GM19099 (cell line): ENCODE results near the gene HPS1.
A peak's percentile ranks its signal among the peaks of the same experiment; 100 is the strongest.

ENCODE experiments used
- POLR2A ChIP-seq: IDR thresholded peaks from 3 replicates; pipeline ENCODE4 v1.6.1; 2011; ENCODE audit warnings: low read depth; ENCODE audit not compliant: insufficient read length; ENCODE audit errors: extremely low read depth

Gene HPS1

GRCh38 chr10:98446661-98447221, at the start of gene HPS1:
Gene HPS1 (minus strand): TSS chr10:98446935. CDS start chr10:98443240, 3,695 bp downstream.
- peak; percentile 93 for TF ChIP-seq POLR2A

- no peak for TF ChIP-seq POLR2A
Measured at GRCh38 chr10:98492763-98493162, 46.0 kb upstream of the HPS1 start.

GRCh38 chr10:98489561-98490481, 43.1 kb upstream of the HPS1 start:
- no peak for TF ChIP-seq POLR2A

GRCh38 chr10:98488669-98489430, 42.1 kb upstream of the HPS1 start:
- TF ChIP-seq POLR2A, result no peak

- TF ChIP-seq POLR2A, result no peak
Measured at GRCh38 chr10:98487649-98488048, 40.9 kb upstream of the HPS1 start.

- TF ChIP-seq POLR2A, result no peak
Measured at GRCh38 chr10:98486421-98486820, 39.7 kb upstream of the HPS1 start.

- no peak for TF ChIP-seq POLR2A
Measured at GRCh38 chr10:98485959-98486358, 39.2 kb upstream of the HPS1 start.

GRCh38 chr10:98483658-98484057, 36.9 kb upstream of the HPS1 start:
- no peak for TF ChIP-seq POLR2A

- TF ChIP-seq POLR2A, result no peak
Measured at GRCh38 chr10:98482096-98482495, 35.4 kb upstream of the HPS1 start.

GRCh38 chr10:98481404-98481945, 34.7 kb upstream of the HPS1 start:
- no peak for TF ChIP-seq POLR2A

GRCh38 chr10:98478430-98479222, 31.9 kb upstream of the HPS1 start:
- TF ChIP-seq POLR2A, result no peak

- no peak for TF ChIP-seq POLR2A
Measured at GRCh38 chr10:98477861-98478260, 31.1 kb upstream of the HPS1 start.

GRCh38 chr10:98474628-98475027, 27.9 kb upstream of the HPS1 start:
- TF ChIP-seq POLR2A, result no peak

- TF ChIP-seq POLR2A, result no peak
Measured at GRCh38 chr10:98472196-98472595, 25.5 kb upstream of the HPS1 start.

GRCh38 chr10:98470850-98471249, 24.1 kb upstream of the HPS1 start:
- TF ChIP-seq POLR2A, result no peak
